Adipocyte (in vitro differentiated cells): Measurements from ENCODE around the gene GPX2.
A peak's percentile ranks its signal among the peaks of the same experiment; 100 is the strongest.
"Not testable (repeated sequence)": the region's sequence is repeated elsewhere in the genome, so short reads cannot be mapped to it uniquely, and the experiment has no call there.

Experiments used
- DNase-seq: peaks from one replicate; pipeline ENCODE4 v3.0.0-alpha.2; 2015; ENCODE audit warnings: low read depth
- H3K27me3 ChIP-seq: replicated peaks from 2 replicates; pipeline ENCODE4 v1.7.0; 2013; ENCODE audit warnings: mild to moderate bottlenecking, low read length, moderate library complexity; ENCODE audit not compliant: control insufficient read depth, insufficient read depth
- H3K36me3 ChIP-seq: 2 replicates; pipeline ENCODE4 v1.7.0; 2013; ENCODE audit warnings: low read length, mild to moderate bottlenecking, moderate library complexity; ENCODE audit not compliant: control insufficient read depth, insufficient read depth, severe bottlenecking
- H3K4me1 ChIP-seq: 2 replicates; pipeline ENCODE4 v1.7.0; 2013; ENCODE audit warnings: mild to moderate bottlenecking, low read length, moderate library complexity; ENCODE audit not compliant: control insufficient read depth, insufficient read depth
- H3K4me3 ChIP-seq: 2 replicates; pipeline ENCODE4 v1.7.0; 2013; ENCODE audit warnings: mild to moderate bottlenecking, low read length, moderate library complexity
- H3K9ac ChIP-seq: 2 replicates; pipeline ENCODE4 v1.7.0; 2013; ENCODE audit warnings: mild to moderate bottlenecking, low read length, moderate library complexity
- H3K9me3 ChIP-seq: 2 replicates; pipeline ENCODE4 v1.7.0; 2013; ENCODE audit warnings: mild to moderate bottlenecking, low read length, moderate library complexity; ENCODE audit not compliant: control insufficient read depth

Gene GPX2

DNA sequence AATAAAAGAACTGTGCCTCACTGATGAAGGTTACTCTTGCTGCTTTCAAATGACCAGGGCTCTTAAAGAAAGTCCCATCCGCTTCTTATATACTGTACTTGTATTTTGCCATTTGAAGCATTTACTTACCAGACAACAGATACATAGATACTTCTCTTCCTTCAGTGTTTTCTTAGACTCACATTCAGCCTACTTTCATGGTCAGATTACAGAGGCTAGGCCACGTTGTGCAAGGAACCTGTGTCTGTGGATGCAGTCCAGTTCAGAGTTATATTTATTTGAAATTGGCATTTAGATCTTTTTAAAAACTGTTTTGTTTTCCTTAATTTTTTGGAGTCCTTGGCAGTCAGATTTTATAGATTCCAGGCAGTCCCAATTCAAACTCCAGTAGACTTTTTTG is 22.1 kb downstream of the GPX2 start:
- peak; percentile 30 for DNase-seq
- Histone ChIP-seq H3K36me3 (peaks cover 17% of the 10 kb centered on the region), H3K4me3 (peak overlapping the region; percentile 39)

DNA sequence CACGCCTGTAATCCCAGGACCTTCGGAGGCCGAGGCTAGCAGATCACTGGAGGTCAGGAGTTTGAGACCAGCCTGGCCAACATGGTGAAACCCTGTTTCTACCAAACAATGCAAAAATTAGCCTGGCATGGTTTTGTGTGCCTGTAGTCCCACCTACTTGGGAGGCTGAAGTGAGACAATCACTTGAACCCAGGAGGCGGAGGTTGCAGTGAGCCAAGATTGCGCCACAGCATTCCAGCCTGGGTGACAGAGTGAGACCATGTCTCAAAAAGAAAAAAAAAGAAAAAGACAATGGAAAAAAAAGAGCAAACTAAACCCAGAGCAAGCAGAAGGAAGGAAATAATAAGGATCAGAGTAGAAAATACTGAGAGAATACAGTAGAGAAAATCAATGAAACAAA is 22.9 kb downstream of the GPX2 start:
- peak; percentile 15 for DNase-seq
- Histone ChIP-seq H3K36me3 (peaks cover 9% of the 10 kb centered on the region), H3K4me1 (peaks cover 60% of the 10 kb centered on the region), H3K27me3 (no peaks in the 10 kb centered on the region), H3K4me3 (peak overlapping the region; percentile 39), H3K9me3 (no peaks in the 10 kb centered on the region), H3K9ac (peak overlapping the region; percentile 42)

More for the DNA sequence above, 22.1 kb downstream of the GPX2 start:
- H3K4me1 ChIP-seq: peaks cover 54% of the 10 kb centered on the region
- peak overlapping the region; percentile 42 for H3K9ac ChIP-seq
- H3K9me3 ChIP-seq: no peaks in the 10 kb centered on the region
- no peaks in the 10 kb centered on the region for H3K27me3 ChIP-seq

DNA sequence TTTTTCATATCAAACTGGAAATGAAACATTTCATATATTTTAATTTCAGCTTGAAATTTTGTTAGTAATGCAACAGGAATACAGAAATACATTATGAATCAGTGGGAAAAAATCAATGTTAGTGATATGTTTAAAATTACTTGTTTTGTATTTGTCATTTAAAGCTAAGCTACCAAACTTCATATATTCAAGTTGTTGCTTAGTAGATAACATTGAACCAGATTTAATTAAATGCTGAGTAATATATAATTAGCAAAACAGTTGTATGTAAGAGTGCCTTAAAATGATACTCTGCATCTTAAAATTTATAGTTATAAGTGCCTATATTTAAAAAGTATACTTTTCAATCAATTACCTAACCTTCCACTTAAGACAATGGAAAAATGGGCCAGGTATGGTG is 23.3 kb downstream of the GPX2 start:
- Histone ChIP-seq H3K9me3 (no peaks in the 10 kb centered on the region), H3K36me3 (peaks cover 5% of the 10 kb centered on the region), H3K9ac (no peak overlapping the region), H3K4me3 (peak overlapping the region; percentile 1), H3K27me3 (no peaks in the 10 kb centered on the region), H3K4me1 (peaks cover 60% of the 10 kb centered on the region)
- DNase-seq: peak; percentile 17

DNA sequence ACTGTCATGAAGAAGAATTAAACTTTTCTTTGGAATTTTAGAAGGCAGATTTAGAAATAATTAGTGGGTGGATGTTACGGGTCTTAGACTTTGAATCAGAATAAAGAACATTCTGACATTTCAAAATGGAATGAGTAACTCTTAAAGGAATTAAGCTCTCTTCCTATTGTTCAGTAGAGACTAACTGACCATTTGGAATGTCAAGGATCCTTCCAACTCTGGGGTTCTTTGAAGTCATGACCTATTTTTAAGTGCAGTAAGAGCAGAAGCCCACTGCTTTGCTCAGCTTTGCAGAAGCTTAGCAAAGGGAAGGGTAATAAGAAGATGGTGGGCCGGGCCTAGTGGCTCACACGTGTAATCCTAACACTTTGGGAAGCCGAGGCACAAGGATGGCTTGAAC is 24.3 kb downstream of the GPX2 start:
- Histone ChIP-seq H3K9me3 (no peaks in the 10 kb centered on the region), H3K4me3 (no peak overlapping the region)
- peak; percentile 29 for DNase-seq

DNA sequence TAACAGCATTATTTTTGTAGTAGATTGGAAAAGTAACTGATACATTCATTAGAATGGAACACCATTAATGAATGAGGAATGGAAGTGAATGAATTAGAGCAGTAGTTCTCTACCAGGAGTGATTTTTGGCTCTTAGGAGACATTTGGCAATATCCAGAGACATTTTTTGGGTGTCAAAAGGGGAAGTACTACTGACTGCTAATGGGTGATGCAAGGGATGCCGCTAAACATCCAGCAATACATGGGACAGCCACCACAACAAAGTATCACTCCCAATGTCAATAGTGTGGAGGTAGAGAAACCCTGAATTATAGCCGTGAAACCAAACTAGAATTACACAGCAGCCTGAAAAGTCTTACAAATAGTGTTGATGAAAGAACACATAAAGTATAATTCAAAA is 26.7 kb downstream of the GPX2 start:
- Histone ChIP-seq H3K36me3 (no peaks in the 10 kb centered on the region), H3K4me3 (peak overlapping the region; percentile 95), H3K9me3 (no peaks in the 10 kb centered on the region), H3K4me1 (peaks cover 55% of the 10 kb centered on the region), H3K9ac (peak overlapping the region; percentile 97), H3K27me3 (no peaks in the 10 kb centered on the region)
- DNase-seq: no peak

More for the DNA sequence above, 24.3 kb downstream of the GPX2 start:
- Histone ChIP-seq H3K36me3 (no peaks in the 10 kb centered on the region), H3K27me3 (no peaks in the 10 kb centered on the region), H3K9ac (peak overlapping the region; percentile 44), H3K4me1 (peaks cover 63% of the 10 kb centered on the region)

DNA sequence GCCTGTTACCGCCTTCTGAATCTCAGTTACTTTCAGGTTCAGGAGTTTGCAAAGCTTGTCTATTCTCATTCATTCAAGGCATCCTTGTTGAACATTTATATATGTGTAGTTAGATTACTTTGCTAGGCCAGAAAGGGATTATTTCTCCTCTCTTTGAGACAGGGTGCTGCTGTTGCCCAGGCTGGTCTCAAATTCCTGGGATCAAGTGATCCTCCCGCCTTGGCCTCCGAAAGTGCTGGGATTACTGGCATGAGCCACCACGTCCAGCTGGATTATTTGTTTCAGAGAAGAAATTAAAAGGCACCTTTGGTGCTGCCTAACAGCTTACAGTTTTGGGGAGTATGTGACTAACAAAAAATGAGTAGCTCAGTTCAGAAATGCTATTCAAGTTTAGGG is 27.5 kb downstream of the GPX2 start:
- H3K4me3 ChIP-seq: peak overlapping the region; percentile 95
- H3K9ac ChIP-seq: peak overlapping the region; percentile 97
- no peaks in the 10 kb centered on the region for H3K9me3 ChIP-seq
- peaks cover 48% of the 10 kb centered on the region for H3K4me1 ChIP-seq
- H3K27me3 ChIP-seq: no peaks in the 10 kb centered on the region
- no peak for DNase-seq
- no peaks in the 10 kb centered on the region for H3K36me3 ChIP-seq

DNA sequence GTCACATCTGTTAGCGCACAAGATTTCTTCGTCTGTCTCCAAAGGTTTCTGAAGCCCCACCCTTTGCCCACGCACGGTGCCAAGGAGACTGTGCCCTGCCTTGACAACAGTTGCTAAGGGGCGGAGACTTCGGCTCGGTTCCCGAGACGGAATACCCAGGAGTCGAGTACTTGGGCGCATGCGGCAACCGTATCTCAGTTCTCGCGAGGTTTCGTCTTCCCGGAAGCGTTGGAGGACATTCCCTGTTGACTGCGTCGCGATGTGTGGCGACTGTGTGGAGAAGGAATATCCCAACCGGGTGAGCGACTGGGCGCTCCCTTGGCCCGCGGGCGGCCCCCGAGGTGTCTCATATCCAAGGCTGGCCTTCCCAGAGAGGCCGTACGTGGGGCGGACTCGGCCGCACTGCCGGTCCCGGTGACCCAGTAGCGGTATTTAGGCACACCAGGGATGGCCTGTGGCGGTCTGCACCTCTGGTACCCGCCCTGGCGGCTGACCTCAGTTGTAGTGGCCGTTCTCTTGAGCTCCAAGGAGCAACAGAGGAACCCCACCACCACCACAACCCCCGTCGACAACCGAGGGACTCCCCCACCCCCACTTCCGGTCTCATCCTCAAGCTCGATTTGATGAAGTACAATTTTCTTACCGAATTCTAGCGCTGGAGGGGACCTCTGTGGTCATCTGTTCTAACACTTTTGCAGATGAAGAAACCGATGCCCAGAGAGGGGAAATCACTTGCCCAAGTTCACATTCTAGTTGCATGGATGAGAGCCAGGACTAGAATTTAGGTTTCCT is 28.1 kb downstream of the GPX2 start, which contains the start of gene CHURC1:
TSS of gene CHURC1 (plus strand) at position 219 of the 792 bp plus-strand sequence. CDS start at position 260, 41 bp downstream.
- Histone ChIP-seq H3K36me3 (no peaks in the 10 kb centered on the region), H3K27me3 (peaks cover 3% of the 10 kb centered on the region), H3K9ac (peak within 1 kb of the TSS; percentile 97), H3K4me3 (peak within 1 kb of the TSS; percentile 95), H3K4me1 (peaks cover 42% of the 10 kb centered on the region), H3K9me3 (no peaks in the 10 kb centered on the region)
- peak; percentile 100 for DNase-seq

DNA sequence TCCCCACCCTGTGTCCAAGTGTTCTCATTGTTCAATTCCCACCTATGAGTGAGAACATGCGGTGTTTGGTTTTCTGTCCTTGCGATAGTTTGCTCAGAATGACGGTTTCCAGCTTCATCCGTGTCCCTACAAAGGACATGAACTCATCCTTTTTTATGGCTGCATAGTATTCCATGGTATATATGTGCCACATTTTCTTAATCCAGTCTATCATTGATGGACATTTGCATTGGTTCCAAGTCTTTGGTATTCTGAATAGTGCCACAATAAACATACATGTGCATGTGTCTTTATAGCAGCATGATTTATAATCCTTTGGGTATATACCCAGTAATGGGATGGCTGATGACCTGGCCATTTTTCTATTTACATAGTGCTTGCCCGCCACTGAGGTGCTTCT is 29.1 kb downstream of the GPX2 start:
- Histone ChIP-seq H3K4me3 (peak overlapping the region; percentile 95), H3K9ac (peak overlapping the region; percentile 97), H3K4me1 (peaks cover 32% of the 10 kb centered on the region)
- not testable (repeated sequence) for DNase-seq, H3K27me3 ChIP-seq, H3K9me3 ChIP-seq, H3K36me3 ChIP-seq

DNA sequence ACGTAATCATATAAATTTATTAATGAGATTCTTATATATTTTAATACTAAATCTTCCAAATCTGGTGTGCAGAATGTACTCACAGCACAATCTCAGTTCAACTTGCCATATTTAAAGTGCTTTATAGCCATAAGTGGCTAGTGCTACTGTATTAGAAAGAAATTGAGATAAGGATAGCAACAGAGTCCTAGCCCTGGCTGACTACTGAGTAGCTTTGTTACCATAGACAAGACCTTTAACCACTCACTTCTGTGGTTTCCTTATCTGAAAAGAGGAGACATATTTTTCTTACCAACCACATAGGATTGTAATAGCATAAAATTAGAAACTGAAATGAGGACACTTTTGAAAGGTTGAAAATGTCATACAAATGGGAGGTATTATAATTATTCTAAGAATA is 30.3 kb downstream of the GPX2 start:
- H3K4me1 ChIP-seq: peaks cover 20% of the 10 kb centered on the region
- H3K36me3 ChIP-seq: no peaks in the 10 kb centered on the region
- H3K27me3 ChIP-seq: peaks cover 11% of the 10 kb centered on the region
- no peak overlapping the region for H3K4me3 ChIP-seq
- no peaks in the 10 kb centered on the region for H3K9me3 ChIP-seq
- H3K9ac ChIP-seq: no peak overlapping the region
- no peak for DNase-seq

DNA sequence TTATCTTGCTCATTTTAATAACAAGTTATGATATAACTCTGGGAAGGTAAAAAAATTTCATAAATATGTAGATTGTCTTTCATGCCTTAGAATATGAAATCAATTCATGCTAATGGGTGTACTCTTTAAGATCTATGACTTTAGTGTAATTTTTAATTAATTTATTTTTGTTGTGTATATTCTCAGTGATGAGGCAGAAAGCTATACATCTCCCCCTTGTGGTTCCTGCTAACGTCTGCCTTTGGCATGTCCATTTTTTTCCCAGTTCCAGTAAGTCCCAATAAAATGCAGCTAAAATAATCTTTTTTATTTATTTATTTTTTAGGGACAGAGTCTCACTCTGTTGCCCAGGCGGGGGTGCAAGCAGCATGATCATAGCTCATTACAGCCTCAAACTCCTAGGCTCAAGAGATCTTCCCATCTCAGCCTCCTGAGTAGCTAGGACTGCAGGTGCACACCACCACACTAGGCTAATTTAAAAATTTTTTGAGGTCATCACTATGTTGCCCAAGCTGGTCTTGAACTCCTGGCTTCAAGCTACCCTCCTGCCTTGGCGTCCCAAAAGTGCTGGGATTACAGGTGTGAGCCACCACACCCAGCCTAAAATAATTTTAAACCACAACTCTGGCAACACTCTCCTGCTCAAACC is 31.6 kb downstream of the GPX2 start:
- no peaks in the 10 kb centered on the region for H3K9me3 ChIP-seq
- no peaks in the 10 kb centered on the region for H3K36me3 ChIP-seq
- H3K27me3 ChIP-seq: peaks cover 16% of the 10 kb centered on the region
- DNase-seq: peak; percentile 81
- H3K4me3 ChIP-seq: no peak overlapping the region
- no peak overlapping the region for H3K9ac ChIP-seq
- peaks cover 17% of the 10 kb centered on the region for H3K4me1 ChIP-seq

DNA sequence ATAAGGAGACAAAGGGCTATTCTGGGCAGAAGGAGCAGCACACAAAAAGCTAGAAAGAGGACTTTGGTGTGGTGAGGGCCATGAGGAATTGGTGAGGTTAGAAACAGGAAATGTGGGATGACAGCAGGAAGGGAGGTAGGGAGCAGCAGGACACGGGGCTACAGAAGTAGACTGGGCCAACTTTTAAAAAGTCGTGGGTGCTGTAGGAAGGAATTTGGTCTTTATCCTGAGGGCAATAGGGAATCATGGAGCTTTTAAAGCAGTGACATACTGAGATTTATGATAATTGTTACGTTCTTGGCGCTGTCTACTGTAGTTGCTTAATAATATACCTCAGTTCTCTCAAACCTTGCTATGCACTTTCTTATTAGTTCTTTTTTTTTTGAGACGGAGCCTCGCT is 36.5 kb downstream of the GPX2 start:
- H3K36me3 ChIP-seq: no peaks in the 10 kb centered on the region
- H3K4me1 ChIP-seq: peaks cover 10% of the 10 kb centered on the region
- H3K4me3 ChIP-seq: no peak overlapping the region
- H3K9me3 ChIP-seq: no peaks in the 10 kb centered on the region
- H3K27me3 ChIP-seq: peaks cover 24% of the 10 kb centered on the region
- H3K9ac ChIP-seq: no peak overlapping the region
- DNase-seq: no peak
